HG03520 (cell line): ENCODE data around the gene ZMIZ1.
"Not testable (repeated sequence)": the region's sequence is repeated elsewhere in the genome, so short reads cannot be mapped to it uniquely, and the experiment has no call there.

Experiments
- ATAC-seq: cut with Tn5 transposase; IDR thresholded peaks from one replicate; pipeline ENCODE4 v1.9.1; 2021; ENCODE audit warnings: mild to moderate bottlenecking, moderate library complexity; ENCODE audit not compliant: unreplicated experiment

ZMIZ1 gene

DNA sequence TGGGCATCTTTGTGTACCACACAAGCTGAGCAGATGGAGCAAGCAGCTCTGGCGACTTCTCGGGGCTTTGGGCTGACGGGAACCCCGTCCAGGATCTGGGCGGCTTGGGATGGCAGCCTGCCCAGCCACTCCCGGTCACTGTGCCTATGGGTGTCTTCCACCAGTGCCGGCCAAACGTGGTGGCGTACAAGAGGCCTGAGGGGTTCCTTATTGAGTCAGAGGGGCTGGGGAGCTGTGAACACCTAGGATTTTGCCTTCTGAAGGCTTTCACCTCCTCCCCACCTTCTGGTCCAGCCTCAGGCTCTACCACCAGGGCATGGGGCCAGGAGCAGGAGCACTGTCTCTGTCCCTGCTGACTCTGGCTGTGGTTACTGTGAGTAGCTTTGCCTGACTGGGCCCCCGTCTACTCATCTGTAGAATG is 206.7 kb downstream of the ZMIZ1 start:
- ATAC-seq, result no peak

DNA sequence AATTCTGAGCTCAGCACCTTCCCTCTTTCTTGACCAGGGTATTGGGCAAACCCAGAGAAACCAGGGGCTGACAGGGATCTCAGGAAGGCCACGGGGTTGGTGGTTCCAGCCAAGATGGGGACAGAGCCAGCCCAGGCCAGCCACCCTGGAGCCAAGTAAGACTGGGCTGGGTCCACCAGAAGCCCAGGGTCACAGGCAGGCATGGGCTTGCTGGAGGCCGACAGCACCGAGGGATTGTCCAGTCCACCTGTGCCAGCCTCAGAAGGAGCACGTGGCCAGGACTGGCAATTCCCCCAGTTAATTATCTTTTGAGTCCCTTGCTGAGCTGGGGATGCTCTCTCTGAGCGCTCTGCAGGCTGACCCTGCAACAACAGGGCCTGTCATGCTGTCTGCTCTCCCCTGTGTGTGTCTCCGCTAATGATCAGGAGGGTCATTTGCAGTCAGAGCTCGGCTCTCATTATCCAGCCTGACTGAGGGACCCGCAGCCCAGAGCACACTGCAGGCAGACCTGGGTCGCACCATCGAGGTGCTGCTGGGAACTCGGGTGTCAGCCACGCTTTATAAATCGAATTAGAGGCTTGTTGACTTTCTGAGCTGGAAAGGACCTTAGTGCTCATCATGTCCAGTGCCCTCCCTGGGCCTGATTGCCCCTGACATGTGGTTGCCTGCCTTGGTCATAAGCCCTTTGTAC is 209.0 kb downstream of the ZMIZ1 start:
- no peak for ATAC-seq

DNA sequence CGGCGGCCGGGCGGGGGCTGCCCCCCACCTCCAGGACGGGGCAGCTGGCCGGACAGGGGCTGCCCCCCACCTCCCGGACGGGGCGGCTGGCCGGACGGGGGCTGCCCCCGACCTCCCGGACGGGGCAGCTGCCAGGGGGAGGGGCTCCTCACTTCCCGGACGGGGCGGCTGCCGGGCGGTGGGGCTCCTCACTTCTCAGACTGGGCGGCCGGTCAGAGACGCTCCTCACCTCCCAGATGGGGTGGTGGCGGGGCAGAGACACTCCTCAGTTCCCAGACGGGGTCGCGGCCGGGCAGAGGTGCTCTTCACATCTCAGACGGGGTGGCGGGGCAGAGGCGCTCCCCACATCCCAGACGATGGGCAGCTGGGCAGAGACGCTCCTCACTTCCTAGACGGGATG is 210.3 kb downstream of the ZMIZ1 start:
- not testable (repeated sequence) for ATAC-seq

DNA sequence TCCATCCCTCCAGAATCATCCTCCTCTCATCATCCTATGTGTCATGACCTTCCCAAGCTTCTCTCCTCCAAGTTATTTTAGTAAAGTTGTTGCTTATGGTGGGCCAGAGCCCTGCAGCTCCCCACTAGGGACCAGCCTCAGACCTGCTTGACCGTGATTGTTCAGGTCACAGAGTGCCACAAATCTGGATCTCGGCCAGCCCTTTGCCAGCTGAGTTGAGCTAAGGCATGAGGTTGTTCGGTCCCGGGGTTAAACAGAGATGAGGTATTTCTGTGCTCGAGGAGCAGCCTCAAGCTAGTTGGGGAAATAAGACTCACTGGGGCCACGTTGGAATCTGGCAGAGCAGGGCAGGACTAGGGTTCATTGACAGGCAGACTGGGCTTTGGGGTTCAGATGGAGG is 212.2 kb downstream of the ZMIZ1 start:
- no peak for ATAC-seq

DNA sequence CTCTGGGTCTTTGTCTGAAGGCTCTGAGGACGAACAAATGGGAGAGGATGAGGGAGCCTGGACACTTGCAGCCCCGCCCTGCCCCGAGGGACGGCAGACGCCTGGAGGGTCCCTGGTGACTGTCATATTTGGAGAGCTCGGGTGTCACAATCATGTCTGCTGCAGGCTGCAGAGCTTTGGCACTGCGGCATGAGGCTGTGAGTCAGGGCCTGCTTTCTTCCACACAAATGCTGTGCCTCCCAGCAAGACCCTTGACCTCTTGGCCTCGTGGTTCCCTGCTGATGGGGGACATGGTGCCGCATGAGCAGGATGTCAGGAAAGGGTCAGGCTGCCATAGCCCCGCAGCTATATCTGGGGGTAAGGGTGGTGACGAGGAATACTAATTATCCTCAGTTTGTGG is 213.6 kb downstream of the ZMIZ1 start:
- ATAC-seq, result no peak

DNA sequence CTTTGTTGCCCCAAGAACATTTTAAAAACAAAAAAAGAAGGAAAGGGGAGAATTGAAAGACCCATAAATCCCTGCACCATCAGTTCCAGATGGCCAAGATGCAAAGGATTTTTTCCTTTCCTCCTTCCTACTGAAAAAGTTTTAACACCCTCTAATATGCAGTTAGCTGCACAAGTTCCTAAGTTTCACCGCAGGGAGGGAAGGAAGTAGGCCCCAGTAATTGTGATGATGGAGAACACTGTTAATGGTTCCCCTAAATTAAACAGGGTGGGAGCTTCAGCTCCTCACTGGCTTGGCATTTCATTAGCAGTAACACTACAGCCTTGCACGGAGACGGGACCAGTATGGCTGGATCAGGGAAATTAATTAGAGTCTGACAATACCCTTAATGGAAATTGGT is 214.8 kb downstream of the ZMIZ1 start:
- no peak for ATAC-seq

DNA sequence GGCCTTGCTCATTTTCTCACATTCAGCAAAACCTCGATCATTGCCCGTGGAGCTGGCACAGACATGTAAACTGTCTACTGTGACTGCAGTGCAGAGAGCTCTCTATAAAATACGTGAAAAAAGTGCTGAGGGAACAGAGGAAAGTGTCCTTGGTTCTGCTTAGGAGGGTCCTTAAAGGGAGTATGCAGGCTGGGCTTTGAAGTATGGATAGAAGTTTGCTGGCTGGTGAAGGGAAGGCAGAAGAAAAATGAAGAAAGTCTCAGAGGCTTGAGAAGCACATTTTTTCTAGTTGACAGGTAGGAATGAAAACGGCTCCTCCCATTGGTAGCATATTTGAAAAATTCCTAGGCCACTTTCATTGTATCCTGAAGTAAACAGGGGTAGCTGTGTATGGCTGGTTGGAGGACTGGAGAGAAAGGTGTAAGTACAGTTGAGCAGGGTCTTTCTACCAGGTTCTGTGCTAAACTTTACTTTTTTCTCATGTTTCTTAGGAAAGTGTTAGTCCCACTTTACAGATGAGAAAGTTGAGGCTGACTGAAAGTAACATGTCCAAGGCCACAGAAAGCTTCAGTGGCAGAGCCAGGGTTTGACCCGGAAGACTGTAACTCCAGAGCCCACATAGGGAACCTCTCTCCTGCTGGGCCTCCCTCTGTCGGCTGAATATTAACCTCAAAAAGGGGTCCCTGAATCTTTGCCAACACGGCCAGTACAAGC is 215.5 kb downstream of the ZMIZ1 start:
- no peak for ATAC-seq

DNA sequence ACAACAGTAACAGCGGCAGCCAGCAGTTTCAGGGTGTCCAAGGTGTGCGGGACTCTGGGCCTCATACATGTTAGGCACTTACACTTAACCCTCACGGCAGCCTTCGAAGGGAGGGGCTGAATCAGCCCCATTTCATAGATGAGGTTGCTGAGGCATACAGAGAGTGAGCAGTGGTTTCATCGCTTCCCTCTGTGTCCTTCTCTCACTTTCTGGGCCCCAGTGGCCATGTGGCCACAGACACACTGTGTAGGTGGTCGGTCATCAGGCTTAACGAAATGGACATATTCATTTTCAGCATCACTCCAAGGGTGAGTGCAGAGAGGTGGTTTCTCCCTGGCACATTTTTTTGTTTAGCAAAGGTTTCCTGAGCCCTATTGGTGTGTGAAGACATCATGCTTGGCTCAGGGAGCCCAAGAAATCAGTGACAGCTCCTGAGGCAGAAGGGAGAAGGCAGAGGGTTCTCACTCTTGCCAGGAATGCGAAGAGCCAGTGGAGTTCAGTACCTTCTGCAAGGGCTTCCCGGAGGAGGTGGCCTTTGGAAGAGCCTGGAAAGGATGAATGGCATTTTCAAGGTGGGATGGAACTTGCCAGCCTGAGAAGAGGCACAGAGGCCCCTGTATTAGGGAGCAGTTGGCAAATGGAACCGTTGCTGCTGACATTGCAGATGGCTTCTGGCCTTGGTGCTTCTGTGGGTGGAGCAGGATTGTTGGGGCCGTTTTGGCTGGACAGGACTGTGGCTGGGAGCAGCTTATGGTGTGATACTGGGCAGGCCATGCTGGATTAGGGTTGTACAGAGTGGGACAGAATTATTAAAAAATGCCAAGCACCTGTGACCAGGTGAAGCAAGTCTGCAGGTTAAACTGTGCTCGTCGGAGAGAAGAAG is 216.8 kb downstream of the ZMIZ1 start:
- peak; percentile 67 for ATAC-seq

DNA sequence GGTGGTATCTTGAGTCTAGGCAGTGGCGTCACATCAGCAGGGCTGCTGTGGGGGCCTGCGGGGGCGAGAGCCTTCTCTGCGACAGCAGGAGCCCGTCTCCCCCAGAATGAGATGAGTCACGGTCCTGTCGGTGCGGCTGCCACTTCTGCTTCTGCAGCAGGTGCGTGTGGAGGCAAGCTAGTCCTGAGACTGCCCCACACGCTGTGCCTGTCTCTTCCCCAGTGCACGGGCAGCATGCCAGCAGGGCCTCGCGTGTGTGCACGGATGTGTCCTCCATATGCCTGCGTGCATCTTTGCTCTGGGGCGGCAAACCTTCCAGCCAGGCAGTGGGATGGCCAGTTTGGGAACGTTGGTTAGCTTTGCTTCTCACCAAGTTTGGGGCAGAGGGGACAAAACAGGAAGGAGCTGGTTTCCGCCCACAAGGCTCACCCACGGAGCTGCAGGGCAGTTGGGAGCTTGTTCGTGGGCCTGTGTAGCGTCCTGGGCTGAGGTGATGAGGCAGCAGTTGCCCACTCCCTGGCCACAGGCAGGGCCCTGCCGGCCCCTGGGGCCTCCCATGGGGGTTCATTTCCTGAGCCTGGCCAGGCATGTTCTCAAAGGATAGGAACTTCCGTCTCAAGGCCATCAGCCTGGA is 217.7 kb downstream of the ZMIZ1 start:
- ATAC-seq, result peak; percentile 82

DNA sequence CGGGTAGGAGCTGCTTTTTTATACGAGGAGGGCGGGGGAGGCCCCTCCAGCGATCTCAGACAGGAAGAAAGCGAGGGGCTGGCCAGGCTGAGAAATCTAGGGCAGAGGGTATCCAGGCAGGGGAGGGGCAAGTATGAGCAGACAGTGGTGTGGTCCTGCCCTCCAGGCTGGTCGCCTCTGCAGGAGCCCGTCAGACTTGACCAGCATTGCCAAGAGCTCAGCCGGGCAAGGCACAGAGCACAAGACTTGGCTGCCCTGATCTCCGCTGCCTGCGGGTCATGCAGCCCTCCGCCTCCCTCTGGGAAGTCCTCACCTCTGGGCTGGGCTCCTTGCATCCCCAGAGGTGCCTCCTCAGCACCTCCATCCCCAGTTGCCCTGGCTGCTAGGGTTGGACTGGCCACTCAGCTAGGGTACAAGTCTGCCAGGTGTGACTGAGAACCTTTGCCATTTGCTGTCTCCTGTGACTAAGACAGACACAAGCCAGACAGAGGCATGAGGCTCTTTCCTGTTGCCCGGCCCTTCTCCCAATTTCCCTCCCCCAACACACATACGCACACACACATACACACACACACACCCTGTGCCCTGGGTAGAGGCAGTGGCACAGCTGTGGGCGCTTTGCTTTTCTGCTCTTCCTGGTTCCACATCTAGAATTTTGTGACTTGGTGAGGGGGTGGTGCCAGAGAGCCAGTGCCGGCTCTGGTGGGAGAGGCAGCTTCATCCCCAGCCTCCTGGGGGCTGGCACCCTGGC is 219.4 kb downstream of the ZMIZ1 start:
- ATAC-seq, result no peak

DNA sequence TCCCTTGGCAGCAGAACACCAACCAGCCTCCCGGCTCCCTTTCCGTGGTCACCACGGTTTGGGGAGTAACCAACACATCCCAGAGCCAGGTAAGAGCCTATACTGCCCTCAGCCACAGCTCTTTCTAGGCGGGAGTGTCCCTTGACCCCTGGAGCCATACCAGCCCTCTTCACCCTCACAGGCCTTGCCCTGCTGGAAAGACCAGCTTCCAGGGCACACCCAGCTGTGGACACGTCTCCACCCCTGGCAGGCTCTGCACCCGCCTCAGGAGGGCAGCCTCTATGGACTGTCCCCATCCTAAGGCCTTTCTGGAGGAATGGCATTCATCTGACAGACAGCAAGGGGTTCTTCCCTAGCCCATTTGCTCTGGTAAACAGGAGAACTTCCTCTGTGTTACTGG is 221.0 kb downstream of the ZMIZ1 start:
- no peak for ATAC-seq

DNA sequence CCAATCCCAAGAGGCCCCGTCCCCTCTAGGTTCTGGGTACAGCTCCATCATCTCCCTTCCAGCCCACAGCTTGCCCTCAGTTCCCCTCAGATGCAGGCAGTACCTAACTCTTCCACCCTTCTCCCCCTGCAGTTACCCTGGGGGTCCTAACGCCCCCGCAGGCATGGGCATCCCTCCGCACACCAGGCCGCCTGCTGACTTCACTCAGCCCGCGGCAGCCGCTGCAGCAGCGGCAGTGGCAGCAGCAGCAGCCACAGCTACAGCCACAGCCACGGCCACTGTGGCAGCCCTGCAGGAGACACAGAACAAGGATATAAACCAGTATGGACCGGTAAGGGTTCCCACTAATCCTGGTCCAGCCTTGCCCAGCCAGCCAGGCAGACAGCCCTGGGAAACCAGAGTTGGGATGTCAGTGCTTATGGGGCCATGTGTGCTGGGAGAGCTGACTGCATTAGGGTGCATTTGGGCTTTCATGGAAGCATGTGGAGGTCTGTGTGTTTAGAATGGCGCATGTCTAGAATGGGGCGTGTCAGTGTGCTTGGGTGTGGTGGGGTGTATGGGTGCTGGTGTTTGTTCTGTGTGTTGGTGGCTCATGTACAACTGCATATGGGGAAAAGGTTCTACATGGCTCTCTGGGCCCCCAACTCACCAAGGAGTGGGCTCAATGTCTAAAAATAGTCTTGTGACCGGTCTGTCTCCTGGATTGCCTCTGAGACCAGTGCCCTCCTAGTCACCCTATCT is 223.4 kb downstream of the ZMIZ1 start:
- ATAC-seq, result no peak

DNA sequence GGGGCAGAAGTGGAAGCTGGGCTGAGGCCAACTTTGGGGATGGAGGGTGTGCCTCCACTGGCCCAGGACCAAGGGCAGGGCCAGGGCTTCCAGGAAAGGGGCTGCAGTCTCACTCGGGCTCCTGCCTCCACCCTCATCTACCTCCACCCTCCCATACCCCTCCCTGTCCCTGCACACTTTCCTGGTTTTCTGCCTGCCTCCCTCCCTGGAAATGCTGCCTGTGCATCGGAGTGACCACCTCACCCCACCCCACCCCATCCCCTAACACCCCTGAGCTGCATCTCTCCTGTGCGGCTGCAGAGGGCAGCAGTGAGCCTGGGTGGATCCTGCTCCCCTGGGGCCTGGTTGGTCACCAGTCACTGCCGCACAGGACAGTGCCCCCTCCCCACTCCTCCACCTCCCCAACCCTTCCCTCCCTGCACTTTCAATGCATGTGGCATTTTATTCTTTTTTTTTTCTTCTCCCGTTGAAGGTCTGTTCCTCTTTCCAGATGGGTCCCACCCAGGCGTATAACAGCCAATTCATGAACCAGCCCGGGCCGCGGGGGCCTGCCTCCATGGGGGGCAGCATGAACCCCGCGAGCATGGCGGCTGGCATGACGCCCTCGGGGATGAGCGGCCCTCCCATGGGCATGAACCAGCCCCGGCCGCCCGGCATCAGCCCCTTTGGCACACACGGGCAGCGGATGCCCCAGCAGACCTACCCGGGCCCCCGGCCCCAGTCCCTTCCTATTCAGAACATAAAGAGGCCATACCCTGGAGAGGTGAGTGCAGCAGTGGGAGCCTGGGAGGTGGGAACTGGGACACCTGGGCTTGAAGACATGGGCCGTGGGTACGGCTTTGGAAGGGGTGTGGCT is 224.4 kb downstream of the ZMIZ1 start:
- no peak for ATAC-seq

DNA sequence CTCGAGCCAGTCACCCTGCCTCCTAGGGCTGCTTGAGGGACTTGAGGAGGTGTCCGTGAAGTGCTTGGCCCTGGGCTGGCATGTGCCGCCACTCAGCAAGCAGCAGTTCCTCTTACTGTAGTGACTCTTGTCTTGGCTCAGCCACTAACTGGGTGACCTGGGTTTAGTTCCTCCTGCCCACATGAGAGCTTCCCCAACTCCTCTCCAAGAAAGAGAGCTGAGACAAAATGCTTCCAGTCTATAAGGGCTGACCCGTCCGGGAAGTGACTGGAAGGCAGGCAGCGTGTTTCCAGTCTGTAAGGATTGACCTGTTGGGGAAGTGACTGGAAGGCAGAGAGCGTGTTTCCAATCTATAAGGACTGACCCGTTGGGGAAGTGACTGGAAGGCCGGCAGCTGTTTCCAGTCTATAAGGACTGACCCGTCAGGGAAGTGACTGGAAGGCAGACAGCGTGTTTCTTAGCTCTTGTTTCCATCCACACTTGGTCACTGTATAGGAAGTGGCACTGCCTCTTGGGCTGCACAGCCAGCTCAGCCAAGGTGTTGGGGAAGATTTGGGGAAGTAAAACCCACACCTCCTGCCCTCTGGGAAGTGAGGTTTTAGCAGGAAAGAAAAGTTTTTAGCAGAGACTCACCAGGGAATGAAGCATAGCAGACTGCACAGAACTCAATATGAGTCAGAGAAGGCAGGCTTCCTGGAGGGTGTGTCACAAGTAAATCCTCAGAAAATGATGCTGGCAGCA is 225.2 kb downstream of the ZMIZ1 start:
- no peak for ATAC-seq

DNA sequence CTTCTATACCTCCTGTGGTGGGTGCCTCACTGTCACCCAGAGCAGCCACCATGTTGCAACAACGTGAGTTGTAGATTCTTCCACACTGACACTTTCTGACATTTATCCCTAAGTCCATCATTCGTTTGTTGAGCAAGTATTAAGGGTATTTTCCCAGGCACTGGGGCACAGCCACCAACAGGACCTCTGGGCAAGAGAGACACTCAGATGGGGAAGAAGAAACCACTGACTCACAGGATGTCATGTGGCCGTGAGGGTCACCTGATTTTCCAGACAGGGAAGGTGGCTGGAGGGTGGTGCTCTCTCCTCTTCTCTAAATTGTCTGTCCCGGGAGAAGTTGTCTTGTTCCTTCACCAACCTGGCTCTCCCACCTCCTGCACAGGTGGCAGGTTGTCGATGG is 226.8 kb downstream of the ZMIZ1 start:
- ATAC-seq, result no peak

DNA sequence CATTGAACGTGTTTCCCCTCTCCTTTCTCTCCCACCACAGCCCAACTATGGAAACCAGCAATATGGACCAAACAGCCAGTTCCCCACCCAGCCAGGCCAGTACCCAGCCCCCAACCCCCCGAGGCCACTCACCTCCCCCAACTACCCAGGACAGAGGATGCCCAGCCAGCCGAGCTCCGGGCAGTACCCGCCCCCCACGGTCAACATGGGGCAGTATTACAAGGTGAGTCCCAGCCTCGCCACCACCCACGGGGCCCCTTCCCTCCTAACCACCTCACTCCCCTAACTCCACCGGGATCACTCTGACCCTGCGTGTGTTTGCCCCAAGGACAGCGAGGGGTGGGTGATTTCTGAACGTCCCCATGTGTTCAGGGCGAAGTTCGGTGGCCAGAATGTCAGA is 227.7 kb downstream of the ZMIZ1 start:
- ATAC-seq, result no peak

DNA sequence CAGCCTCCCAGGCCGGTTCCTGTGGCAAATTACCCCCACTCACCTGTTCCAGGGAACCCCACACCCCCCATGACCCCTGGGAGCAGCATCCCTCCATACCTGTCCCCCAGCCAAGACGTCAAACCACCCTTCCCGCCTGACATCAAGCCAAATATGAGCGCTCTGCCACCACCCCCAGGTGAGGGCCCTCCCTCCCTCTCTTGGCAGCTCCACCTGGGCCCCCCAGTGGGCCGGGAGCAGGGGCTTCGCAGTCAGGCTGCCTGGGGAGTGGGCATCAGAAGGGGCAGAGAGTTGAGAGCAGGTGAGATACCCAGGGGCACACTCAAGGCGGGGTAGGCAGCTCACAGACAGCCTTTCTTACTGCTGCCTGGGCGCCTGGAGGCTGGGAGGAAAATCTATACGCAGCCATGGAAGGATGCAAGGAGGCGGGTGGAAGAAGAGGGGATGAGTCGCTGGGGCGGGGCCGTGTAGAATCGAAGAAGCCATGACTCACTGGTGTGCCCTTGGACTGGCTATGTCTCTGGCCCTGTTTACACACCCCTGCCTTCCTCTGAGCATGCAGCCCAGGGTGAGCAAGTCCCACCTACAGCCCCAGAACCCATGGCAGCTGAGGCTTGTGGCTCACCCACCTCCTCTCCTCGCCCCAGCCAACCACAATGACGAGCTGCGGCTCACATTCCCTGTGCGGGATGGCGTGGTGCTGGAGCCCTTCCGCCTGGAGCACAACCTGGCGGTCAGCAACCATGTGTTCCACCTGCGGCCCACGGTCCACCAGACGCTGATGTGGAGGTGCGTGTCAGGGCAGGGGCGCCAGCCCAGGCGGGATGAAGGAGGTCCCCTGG is 229.9 kb downstream of the ZMIZ1 start:
- no peak for ATAC-seq
